ENCODE measurements around the gene IQGAP3. TPM values are rescaled to one million over a fixed set of nuclear protein-coding genes. Genes with fewer than 3 reads are reported as not detected.

The IQGAP3 gene
- total and polyA plus RNA-seq, 4 donors = under 0.01 to 8.5 (median 0.43) TPM

- H3K9me3 ChIP-seq (ENCODE audit: control insufficient read depth in 4 of 4, low read length in 3 of 4) = no peaks in the 10 kb centered on the region
- no peak for TF ChIP-seq YY1 (IDR thresholded peaks at IDR 0.05)
- TF ChIP-seq ATF3 (IDR thresholded peaks at IDR 0.05) = no peak
- TF ChIP-seq GABPA (IDR thresholded peaks at IDR 0.05 in 1 of 2, conservative IDR thresholded peaks at IDR 0.05 in 1 of 2) = no peak
- no peak for TF ChIP-seq REST (IDR thresholded peaks at IDR 0.05)
- peak; percentile 37 for TF ChIP-seq CTCF (IDR thresholded peaks at IDR 0.05; ENCODE audit: low read depth, low read length, missing input control)
- no peak for TF ChIP-seq TAF1 (conservative IDR thresholded peaks at IDR 0.05)
- TF ChIP-seq NR2F2 (IDR thresholded peaks at IDR 0.05) = no peak
- TF ChIP-seq RAD21 (IDR thresholded peaks at IDR 0.05) = peak in 1 of 2 donors; percentile 55
- no peak for DNase-seq (ENCODE audit: low spot score)
- no peak within 1 kb of the TSS for H3K4me3 ChIP-seq (ENCODE audit: low read depth in 1 of 3, low read length in 3 of 3)
- H3K36me3 ChIP-seq (ENCODE audit: control insufficient read depth in 4 of 4, insufficient read depth in 3 of 4, low read depth in 1 of 4, low read length in 3 of 4) = no peaks in the 10 kb centered on the region
- H3K9ac ChIP-seq (ENCODE audit: low read depth in 1 of 2, low read length in 2 of 2) = no peak within 1 kb of the TSS
- WGBS = 7% methylated on average over 7 of the region's 7 CpGs
- no peak within 1 kb of the TSS for H3K27ac ChIP-seq (ENCODE audit: low read depth in 1 of 2, low read length in 2 of 2)
- H3K27me3 ChIP-seq (ENCODE audit: control insufficient read depth in 4 of 4, insufficient read depth in 4 of 4, low read length in 3 of 4) = peaks cover 0 to 7% (median 2%) of the 10 kb centered on the region in 4 donors
- peaks cover 0 to 5% (median 0%) of the 10 kb centered on the region in 4 donors for H3K4me1 ChIP-seq (ENCODE audit: control insufficient read depth in 4 of 4, insufficient read depth in 4 of 4, low read length in 3 of 4)
Measured at GRCh38 chr1:156618853-156619581, 46.7 kb upstream of the IQGAP3 start, which contains the start of gene HAPLN2. Gene HAPLN2, plus strand, starts transcription at chr1:156619415. Its CDS starts 4,076 bp downstream, at chr1:156623491.

GRCh38 chr1:156616463-156616862 is 44.1 kb upstream of the IQGAP3 start:
- Histone ChIP-seq H3K27ac (ENCODE audit: low read depth in 1 of 2, low read length in 2 of 2) (no peak overlapping the region), H3K27me3 (ENCODE audit: control insufficient read depth in 4 of 4, insufficient read depth in 4 of 4, low read length in 3 of 4) (peaks cover 0 to 4% (median 0%) of the 10 kb centered on the region in 4 donors)
- 10% methylated on average over 5 of the region's 5 CpGs for WGBS

More at GRCh38 chr1:156616463-156616862, 44.1 kb upstream of the IQGAP3 start:
- Histone ChIP-seq H3K4me3 (ENCODE audit: low read depth in 1 of 3, low read length in 3 of 3) (no peak overlapping the region), H3K36me3 (ENCODE audit: control insufficient read depth in 4 of 4, insufficient read depth in 3 of 4, low read depth in 1 of 4, low read length in 3 of 4) (no peaks in the 10 kb centered on the region), H3K9ac (ENCODE audit: low read depth in 1 of 2, low read length in 2 of 2) (no peak overlapping the region), H3K9me3 (ENCODE audit: control insufficient read depth in 4 of 4, low read length in 3 of 4) (no peaks in the 10 kb centered on the region), H3K4me1 (ENCODE audit: control insufficient read depth in 4 of 4, insufficient read depth in 4 of 4, low read length in 3 of 4) (no peaks in the 10 kb centered on the region)
- DNase-seq (ENCODE audit: low spot score) = no peak
- TF ChIP-seq NR2F2 (IDR thresholded peaks at IDR 0.05) (no peak), RAD21 (IDR thresholded peaks at IDR 0.05) (peak in 1 of 2 donors; percentile 9), REST (IDR thresholded peaks at IDR 0.05) (no peak)

Data from liver (tissue), 9 donors.